NAMALWA (cell line): ENCODE data around the gene LILRA5.
A peak's percentile ranks its signal among the peaks of the same experiment; 100 is the strongest.
"Not testable (repeated sequence)": the region's sequence is repeated elsewhere in the genome, so short reads cannot be mapped to it uniquely, and the experiment has no call there.

Experiments used
- DNase-seq: peaks from one replicate; pipeline ENCODE4 v3.0.0-alpha.2; 2015; ENCODE audit warnings: low spot score

Gene LILRA5

DNA sequence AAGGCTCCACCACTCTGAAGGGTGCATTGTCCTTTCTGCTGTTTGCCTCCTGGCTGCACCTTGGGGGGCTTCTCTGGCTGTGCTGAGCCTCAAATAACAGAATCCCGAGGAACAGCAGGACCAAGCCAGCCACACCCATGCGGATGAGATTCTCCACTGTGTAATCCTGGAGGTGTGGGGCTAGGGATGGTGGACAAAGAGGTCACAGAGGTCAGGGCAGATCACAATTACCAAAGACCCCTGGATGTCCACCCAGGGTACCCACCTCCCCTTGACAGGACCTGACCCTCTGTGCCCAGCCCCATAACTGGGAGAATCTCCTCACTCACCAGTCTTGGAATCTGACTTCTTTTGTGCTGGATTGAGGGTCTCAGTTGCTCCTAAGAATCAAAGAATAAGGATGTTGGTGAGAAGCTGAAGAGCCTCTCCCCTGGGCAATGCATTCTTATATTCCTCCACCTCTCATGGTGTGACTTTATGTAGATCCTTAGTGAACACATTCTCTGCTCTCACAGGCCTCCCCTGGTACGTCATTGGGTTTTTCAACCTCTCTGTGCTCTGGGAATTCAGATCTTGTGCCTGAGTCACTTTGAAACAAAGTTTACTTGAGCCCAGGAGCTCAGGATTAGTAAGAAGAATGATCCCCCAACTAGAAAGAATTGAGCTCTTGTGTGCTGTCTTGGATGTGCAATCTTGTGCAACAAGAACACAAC lies 20.8 kb upstream of the LILRA5 start:
- no peak for DNase-seq

GRCh38 chr19:54332149-54332548 lies 19.2 kb upstream of the LILRA5 start:
- no peak for DNase-seq

DNA sequence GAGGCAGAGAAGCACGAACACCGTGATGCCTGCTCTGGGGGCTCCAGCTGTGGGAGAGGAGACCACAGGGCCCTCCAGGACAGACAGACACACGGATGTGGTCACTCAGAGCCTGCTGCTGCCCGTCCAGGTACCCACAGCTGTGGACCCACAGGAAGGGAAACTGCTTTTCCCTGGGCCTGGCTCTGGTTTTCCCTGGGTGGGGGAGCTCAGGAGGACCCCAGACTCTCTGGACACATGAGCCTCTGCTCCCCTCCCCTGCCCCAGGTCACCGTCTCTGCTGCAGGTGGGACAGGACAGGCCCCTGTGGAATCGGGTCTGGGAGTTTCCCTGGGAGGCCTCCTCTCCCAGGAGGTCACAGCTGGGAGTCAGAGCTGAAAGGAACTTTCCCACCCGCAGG lies 18.7 kb upstream of the LILRA5 start:
- DNase-seq = no peak

DNA sequence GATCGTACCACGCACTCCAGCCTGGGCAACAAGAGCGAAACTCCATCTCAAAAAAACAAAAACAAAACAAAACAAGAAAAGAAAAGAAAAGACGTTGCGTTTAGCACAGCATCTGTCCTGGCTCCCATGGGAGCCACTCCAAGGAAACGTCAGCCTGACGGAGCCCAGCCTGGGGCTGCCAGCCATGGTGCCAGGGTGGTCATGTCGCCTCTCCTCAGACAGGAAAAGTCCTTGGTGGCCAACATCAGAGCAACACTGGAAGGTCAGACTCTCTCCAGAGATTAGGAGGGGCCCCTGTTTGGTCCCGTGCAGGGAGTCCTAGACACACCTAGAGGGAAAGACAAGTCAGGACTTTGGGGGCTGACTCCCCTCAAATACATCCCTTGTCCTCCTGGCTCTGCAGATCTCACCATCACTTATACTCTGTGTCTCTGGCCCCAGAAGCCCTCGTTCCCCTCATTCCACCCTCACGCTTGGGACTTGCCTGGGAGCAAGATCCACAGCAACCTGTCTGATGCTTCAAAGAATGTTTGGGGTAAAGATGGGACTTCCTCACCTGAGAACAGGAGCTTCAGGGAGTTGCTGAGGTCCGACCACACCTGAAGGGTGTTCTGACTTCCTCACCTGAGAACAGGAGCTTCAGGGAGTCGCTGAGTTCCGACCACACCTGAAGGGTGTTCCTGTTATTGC lies 16.7 kb upstream of the LILRA5 start:
- no peak for DNase-seq

- not testable (repeated sequence) for DNase-seq
These were observed 15.8 kb upstream of the LILRA5 start for GRCh38 chr19:54328781-54329180.

DNA sequence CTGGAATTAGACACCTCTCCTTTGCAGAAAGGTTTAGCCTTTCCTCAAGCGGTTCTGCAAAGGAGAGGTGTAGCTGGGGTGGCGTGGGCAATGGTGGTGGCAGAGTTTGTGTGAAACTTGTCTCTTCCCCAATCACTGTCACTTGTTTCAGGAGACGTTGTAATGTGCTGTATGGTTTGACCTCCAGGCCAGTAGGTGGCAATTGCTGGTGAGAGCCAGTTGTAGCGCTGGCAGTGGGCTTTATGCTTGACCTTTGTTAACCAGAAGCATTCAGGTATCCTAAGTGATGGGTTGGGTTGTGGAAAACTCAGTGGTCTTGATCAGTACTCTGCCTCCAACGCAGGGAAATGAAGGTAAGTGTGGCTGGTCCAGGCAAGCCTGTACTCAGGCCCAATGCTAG lies 12.7 kb upstream of the LILRA5 start:
- no peak for DNase-seq

DNA sequence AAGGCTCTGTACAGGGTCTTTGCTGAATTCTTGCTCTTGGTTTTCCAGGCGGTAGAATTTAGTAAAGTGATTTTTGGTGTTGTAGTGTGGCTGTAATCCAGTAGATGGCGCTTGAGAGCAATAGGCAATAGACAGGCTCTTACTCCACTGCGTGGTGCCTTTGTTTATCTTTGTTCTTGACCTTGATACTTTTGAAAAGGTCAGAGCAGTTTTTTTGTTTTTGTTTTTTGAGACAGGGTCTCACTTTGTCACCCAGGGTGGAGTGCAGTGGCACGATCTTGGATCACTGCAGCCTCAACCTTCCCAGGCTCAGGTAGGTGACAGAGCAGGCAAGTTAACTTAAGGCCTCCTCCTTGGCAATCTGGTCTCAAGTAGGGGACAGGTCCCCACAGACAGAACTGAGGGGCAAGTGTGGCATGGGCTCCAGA lies 12.2 kb upstream of the LILRA5 start:
- peak; percentile 77 for DNase-seq

DNA sequence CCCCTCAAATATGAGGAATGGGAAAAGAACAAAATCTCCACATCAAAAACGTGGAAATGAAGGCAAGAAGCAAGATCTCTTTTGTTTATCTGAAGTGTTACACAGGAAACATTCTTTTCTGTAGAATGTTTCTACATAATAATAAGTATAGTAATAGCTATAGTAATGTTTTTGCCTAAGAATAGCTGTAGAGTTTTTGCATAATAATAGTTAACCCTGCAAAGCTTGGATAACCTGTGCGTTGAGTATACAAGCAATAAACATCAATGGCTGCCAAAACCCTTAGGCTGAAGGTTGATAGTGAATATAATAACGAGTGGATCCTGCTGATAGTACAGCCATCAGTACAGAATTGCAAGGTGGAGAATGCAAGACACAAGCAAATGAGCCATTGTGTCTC lies 11.1 kb upstream of the LILRA5 start:
- no peak for DNase-seq

DNA sequence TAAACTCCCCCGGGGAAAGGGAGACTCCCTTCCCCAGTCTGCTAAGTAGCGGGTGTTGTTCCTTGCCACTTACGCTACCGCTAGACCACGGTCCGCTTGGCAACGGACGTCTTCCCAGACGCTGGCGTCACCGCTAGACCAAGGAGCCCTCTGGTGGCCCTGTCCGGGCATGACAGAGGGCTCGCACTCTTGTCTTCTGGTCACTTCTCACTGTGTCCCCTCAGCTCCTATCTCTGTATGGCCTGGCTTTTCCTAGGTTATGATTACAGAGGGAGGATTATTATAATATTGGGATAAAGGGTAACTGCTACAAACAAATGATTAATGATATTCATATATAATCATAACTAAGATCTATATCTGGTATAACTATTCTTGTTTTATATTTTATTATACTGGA lies 10.0 kb upstream of the LILRA5 start:
- DNase-seq = not testable (repeated sequence)

- not testable (repeated sequence) for DNase-seq
These were observed 9.3 kb upstream of the LILRA5 start for GRCh38 chr19:54322295-54322694.

GRCh38 chr19:54319892-54320670 lies 7.1 kb upstream of the LILRA5 start:
- no peak for DNase-seq

DNA sequence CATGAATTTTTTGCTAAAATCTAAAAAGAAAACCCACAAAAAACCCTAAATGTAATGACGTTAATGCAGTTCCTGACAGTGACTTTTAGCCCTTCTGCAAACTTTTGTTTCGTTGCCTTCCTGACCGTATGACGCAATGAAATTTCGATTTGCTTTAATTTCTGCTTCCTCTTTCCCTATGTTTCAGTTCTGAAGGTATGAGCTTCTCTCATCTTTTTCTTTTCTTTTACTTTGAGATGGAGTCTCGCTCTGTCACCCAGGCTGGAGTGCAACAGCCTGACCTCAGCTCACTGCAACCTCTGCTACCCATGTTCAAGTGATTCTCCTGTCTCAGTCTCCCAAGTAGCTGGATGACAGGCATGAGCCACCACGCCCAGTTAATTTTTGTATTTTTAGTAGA lies 6.1 kb upstream of the LILRA5 start:
- no peak for DNase-seq

GRCh38 chr19:54317965-54318240 lies 4.9 kb upstream of the LILRA5 start:
- DNase-seq = no peak

DNA sequence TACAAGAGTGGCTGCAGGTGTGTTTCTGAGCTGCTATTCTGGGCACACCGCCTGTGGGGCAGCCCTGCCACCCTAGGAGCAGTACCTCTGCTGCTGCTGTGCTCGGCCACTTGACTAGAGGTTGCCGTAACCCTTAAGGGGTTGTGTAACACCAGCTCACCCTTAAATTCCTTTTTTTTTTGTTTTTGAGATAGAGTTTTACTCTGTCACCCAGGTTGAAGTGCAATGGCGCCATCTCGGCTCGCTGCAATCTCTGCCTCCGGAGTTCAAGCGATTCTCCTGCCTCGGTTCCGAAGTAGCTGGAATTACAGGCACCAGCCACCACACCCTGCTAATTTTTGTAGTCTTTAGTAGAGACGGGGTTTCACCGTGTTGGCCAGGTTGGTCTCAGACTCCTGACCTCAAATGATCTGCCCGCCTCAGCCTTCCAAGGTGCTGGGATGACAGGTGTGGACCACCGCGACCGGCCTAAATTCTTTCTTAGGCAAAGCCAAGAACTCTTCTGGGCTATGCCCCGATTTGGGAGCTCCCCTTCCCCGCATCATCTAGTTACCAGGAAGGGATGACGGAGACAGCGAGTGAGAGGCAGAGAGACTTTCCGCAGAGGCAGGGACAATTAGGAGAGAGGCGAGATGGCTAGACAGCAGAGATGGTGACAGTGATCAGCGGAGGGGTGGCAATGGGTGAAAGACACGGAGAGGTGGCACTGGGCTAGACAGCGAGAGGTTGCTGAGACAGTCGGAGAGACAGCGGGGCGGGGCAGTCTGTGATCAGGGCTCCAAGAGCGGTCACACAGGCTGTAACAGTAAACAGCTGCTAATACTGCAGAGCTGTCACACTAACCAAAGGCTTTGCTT lies 4.4 kb upstream of the LILRA5 start:
- DNase-seq = no peak

- no peak for DNase-seq
These were observed 3.8 kb upstream of the LILRA5 start for GRCh38 chr19:54316746-54317107.

GRCh38 chr19:54315956-54316355 lies 3.0 kb upstream of the LILRA5 start:
- DNase-seq = no peak

GRCh38 chr19:54312011-54312410 lies 955 bp downstream of the LILRA5 start:
- DNase-seq = no peak

GRCh38 chr19:54311486-54311885 lies 1.5 kb downstream of the LILRA5 start:
- DNase-seq = no peak

DNA sequence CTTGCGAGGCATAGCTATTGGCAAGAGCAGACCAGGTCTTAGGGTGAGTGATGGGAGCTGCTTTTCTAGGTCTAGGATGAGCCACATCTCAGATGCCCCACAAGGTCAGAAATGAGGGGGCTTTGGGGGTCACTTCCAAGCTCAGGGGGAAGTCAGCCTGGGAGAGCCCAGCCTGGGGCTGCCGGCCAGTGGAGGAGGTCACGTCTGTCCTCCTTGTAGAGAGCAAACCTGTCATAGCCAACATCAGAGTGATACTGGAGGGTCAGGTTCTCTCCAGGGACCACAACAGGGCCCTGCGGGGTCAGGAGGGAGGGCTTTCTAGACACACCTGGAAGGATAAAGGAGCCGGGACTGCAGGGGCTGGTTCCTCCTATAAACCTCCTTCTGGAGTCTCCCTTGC lies 2.4 kb downstream of the LILRA5 start:
- DNase-seq = no peak

GRCh38 chr19:54309811-54310210 lies 3.2 kb downstream of the LILRA5 start:
- no peak for DNase-seq

DNA sequence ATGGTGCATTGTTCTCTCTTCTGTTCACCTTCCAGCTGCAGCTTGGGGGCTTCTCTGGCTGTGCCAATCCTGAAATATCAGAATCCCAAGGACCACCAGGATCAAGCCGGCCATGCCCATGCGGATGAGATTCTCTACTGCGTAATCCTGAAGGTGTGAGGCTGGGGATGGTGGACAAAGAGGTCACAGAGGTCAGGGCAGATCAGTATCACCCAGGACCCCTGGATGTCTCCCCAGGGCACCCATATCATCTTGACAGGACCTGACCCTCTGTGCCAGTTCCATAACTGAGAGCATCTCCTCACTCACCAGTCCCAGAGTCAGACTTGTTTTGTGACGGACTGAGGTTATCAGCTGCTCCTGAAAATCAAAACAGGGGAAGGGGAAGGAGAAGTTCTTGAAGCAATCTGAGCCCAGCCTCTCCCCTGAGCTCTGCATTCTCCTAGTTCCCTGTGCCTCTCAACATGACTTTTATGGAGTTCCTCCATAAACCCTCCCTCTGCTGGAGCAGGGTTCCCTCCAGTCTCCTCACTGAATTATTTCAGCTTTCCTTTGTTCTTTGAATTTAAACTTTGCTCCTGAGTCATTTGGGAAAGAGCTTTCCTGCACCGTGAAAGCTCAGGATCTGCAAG lies 5.5 kb downstream of the LILRA5 start:
- DNase-seq = no peak

DNA sequence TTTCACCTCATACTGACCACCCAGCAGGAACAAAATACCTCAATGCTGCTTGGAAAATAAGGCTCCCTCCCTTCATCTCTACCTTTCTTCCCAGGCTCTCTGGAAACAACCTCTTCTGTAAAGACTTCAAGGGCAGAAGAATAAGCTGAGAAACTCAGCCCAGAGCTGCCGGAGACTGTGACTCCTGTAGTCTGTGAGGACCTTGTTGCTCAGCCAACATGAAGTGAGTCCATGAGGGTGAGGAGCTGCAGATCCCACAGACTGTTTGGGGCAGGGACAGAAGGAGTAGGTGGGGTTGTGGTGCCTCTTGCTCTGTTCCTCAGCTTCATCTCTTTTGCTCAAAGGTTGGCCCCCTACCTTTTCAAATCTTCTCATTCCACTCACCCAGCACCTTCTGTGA lies 7.8 kb downstream of the LILRA5 start:
- DNase-seq = no peak
